Stimulated activated CD4-positive, alpha-beta T cell treated with anti-CD3 and anti-CD28 coated beads, Interleukin-12 subunit alpha, Interleukin-12 subunit beta, amount 100 ng/mL, for 4 hours (primary cell): ENCODE data around the gene CDH12.
"Not testable (repeated sequence)": the region's sequence is repeated elsewhere in the genome, so short reads cannot be mapped to it uniquely, and the experiment has no call there.

Experiments
- DNase-seq: peaks from one replicate; pipeline ENCODE4 v3.0.0-alpha.2; 2020

Gene CDH12

DNA sequence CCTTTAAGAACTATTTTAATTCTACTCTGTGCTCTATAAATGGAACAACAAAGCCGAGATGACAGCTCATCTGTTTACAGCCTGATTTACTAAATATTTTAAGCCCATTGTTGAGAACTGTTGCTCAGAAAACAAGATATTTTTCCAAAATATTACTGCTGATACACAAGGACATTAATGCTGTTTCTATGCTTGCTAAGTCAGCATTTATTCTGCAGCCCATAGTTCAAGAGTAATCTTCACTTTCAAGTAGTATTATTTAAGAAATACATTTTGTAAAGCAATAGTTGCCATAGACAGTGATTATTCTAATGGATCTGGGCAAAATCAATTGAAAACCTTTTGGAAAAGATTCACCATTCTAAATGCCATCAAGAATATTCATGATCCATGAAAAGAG is 208.3 kb downstream of the CDH12 start:
- no peak for DNase-seq

DNA sequence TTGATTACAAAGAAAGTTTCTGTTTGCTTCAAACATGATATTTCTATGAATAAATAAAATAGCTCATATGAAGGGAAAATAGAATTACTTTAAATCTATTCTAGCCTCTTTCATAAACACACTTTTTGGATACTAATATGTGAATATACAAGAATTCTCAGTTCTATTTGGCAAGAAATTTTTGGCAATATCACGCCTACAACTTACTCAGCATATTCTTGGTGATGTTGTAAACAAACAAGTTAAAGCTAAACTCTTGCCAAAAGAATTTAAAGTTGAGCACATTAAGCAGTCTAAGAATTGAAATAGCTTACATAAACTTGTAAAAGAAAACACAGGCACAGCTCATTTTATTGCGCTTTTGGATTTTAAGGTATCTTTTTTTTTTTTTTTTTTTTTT is 209.8 kb downstream of the CDH12 start:
- no peak for DNase-seq

DNA sequence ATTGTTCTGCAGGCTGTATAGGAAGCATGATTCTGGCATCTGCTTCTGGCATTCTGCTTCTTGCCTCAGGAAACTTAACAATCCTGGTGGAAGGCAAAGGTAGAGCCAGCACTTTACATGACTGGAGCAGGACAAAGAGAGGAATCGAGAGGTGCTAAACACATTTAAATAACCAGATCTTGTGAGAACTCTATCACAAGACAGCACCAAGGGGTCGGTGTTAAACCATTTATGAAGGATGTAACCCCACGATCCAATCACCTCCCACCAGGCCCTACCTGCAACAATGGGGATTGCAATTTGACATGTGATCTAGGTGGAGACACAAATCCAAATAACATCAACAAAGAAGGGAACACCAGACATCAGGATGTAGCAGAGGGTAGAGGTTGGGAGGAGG is 221.5 kb downstream of the CDH12 start:
- no peak for DNase-seq

DNA sequence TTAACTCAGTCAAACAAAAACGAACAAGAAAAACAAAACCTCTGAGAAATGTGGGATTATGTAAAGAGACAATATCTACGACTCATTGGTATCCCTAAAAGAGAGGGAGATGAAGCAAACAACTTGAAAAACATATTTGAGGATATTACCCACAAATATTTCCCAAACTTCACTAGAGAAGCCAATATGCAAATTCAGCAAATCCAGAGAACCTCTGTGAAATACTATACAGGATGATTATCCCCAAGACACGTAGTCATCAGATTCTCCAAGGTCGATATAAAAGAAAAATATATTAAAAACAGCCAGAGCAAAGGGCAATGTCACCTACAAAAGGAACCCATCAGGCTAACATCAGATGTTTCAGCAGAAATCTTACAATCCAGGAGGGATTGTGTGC is 226.1 kb downstream of the CDH12 start:
- DNase-seq: no peak

DNA sequence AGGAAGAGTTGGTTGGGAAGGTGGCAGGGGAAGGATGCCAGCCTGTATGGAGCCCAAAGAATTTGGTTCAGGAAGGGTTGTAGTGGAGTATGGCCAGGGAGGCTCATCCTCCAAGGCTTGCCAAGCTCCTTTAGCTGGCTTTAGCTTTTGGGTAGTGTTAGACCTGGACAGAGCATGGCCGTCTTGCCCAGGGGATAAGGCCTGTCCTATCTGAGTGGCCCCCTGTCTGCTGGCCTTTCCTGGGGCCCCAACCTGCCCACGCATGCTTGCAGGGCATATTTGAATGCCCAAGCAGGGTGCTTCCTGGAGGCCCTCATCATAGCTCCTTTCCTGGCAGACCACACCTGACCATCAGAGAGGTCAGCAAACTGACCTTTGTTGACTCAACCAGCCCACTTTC is 227.7 kb downstream of the CDH12 start:
- no peak for DNase-seq

DNA sequence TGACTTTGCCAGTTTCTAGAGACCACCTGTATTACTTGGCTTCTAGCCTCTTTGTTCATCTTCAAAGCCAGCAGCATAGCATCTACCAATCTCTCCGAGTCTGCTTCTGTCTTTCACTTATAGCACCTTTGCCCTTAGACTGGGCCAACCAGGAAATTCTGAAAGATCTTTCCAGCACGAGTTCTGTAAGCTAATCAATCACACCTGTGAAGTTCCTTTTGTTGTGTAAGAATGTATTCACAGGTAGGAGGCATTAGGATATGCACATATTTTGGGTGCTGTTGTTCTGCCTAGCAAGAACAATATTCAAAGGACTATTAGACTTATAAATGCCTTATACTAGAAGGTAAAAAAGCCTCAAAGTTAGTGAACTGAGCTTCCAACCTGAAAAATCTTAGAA is 232.1 kb downstream of the CDH12 start:
- DNase-seq: no peak

DNA sequence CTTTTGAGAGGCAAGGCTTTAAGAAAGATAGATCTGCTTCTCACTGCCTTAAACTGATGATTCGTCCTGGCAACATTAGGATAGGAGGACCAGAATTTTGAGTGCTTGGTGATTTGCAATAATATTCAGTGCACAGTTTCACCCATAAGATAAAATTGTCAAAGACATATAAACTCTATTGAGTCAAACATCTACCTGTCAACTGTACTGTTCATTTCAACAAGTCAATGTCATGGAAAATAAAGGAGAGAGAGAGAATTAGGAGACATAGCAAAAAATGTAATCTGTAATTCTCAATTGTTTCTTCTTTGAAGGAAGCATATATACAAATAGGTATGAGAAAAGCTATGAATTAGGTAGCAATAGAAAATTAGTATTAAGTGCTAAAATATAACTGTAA is 237.2 kb downstream of the CDH12 start:
- DNase-seq: no peak

DNA sequence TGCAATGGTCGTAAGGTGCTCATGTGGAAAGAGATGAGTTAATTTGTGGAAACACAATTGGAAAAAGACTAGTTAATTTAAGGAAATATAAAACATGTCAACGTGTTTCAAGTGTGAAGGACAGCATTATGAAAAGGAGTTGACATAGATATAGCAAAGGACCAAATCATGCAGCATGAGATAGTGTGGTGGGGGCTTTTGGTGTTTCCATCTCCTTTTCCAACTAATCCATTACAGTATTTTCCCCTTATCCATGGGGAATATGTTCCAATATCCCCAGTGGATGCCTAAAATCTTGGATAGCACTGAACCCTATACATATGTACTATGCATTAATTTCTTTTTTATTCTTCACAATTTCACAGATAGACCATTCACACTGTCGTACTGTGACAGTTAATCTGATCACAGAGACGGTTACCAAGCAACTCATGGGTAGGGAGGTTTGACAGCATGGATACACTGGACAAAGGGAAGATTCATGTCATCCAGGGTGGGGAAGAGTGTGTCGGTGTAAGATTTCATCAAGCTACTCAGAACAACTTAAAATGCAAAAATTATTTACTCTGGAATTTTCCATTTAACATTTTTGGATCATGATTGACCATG is 238.6 kb downstream of the CDH12 start:
- no peak for DNase-seq

DNA sequence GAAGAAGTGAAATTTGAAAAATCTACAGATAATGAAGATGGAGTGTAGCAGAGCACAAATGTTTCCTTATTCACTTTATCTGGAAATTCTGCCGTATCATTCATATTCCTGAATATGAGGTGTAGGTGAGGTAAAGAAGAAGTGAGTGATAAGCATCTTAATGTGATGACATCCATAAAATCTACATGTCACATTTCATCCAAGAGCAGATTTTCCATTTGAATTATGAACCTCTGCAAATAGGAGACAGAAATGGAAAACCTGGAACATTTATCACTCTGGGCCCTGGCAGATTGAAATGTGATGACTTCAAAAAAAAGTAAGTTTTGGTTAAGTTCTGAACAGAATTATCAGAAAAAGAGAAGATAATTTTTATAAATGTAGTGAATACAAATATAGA is 240.2 kb downstream of the CDH12 start:
- DNase-seq: no peak

DNA sequence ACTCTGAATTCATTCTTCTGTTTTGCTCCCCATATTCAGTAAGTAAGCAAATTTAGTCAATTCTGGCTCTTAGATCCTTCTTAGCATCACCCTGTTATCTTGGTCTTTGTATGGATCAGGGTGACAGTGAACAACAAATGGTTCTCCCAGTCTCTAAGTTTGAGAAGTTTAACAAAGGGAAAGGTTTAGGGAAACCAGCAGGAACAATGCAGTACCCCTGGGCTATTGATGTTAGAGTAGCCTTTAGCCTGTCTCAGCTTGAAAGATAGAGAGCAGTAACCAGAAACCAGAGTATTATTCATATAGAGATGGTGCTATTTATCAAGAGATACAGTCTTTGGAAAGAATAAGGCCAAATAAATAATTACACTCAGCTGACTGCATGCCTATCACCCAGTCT is 241.8 kb downstream of the CDH12 start:
- no peak for DNase-seq

DNA sequence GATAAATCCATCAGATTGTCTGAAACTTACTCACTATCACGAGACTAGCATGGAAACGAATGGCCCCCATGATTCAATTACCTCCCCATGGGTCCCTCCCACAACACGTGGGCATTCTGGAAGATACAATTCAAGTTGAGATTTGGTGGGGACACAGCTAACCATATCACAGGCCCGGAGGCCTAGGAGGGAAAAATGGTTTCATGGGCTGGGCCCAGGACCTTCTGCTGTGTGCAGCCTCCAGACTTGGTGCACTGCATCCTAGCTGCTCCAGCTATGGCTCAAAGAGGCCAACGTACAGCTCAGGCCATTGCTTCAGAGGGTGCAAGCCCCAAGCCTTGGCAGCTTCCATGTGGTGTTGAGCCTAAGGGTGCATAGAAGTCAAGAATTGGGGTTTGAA is 245.6 kb downstream of the CDH12 start:
- not testable (repeated sequence) for DNase-seq

DNA sequence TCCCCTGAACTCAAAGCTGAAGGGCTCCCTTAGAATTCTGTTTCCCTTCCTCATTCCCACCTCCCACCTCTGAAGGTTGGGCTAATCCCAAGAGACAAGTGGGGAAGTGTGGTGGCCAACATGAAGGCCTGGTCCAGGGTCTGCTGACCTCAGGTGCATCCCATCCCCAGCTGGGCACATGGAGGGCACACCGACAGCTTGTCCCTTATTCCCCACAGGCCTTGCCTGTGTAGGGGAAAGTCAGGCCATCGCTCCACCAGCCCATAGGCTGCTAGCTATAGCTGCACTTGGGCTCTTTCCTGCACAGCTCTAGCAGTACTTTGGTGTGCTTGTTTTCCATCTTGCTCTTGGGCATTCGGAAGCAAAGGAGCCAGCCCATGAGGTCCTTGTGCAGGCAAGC is 247.7 kb downstream of the CDH12 start:
- no peak for DNase-seq

DNA sequence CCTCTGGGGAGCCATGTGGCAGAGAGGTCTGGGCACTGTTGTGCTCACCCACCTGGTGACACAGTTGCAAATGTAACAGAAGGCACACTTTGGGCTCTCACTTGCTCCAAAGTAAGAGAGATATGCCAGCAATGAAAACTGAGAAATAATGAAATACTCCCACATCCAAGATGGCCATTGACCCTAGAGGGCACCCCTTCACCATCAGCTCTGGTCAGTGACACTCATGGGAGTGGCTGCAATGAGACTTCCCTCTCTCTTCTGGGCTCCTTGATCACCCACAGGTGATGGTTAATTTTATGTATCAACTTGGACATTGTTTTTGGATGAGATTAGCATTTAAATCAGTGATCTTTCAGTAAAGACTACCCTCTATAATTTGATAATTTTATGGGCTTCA is 248.4 kb downstream of the CDH12 start:
- DNase-seq: no peak

DNA sequence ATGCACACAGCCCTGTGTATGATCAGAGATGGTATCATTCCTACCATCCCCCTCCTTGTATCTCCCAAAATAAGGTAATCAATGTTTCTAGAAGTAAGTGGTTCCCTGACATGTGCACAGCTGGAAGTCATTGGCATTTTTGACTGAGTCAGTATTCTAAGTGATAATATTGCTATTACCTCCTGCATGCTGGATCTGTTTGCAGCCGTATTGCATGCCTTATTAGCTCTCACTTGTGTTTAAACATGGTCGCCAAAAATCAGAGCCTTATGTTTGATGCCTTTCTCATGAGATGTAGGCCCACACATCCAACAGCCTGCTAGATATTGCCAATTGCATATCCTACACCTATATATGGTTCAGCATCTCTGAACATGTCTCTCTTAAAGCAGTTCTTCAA is 254.3 kb downstream of the CDH12 start:
- DNase-seq: no peak

DNA sequence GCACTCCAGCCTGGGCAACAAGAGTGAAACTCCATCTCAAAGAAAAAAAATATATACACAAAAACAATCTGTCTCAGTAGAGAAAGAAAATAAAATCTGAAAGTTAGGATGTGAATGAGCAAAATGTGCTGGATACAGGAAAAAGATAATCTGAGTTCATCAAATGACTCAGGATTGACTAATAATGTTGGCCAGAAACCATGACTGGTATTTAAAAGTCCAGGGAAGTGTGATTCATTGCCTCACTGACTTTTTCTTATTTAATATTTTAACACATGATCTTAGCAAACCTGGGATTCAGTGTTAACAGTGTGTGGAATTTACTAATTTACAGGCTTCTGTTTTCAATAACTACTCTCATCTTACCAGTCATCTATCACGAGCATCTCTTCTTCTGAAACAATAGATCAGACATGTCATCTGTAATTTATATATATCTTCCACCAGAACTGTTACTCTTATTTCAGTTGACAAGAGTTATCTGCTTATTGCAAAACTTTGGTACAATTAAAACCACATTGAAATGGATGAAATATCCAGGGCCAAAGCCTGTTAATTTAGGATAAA is 256.7 kb downstream of the CDH12 start:
- no peak for DNase-seq

DNA sequence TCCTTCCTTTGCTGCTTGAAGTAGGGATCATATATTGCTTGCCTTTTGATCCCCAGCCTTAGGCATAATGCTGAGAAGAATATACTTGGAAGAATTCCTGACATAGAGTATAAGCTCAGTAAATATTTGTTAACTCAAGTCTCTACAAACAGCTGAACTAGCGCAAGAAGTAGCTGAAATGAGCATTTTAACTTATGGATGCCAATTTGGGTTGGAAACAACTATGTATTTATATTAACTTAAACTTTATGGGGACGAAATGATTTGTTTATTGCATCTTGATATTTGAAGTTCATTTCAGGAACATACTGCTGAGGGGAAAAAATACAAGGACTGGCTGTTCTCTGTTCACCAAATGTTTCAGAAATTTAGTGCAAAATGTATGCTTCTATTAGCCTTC is 258.7 kb downstream of the CDH12 start:
- DNase-seq: no peak

DNA sequence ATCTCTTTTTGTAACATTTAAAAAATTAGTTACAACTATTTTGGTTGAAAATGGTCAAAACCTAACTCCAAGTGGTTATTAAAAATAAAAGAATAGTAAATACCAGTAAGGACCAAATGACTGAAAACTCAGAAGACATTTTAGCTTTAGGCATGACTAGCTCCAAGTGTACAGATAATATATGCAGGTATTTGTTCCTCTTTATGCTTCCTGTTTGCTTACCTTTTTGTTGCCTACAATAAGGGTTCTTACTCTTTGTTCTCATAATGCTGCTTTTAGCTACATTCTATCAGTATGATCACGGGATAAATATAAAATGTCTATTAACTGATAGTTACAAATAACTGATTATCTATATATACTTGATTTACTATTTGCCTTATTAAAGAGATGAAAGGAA is 259.6 kb downstream of the CDH12 start:
- DNase-seq: no peak

DNA sequence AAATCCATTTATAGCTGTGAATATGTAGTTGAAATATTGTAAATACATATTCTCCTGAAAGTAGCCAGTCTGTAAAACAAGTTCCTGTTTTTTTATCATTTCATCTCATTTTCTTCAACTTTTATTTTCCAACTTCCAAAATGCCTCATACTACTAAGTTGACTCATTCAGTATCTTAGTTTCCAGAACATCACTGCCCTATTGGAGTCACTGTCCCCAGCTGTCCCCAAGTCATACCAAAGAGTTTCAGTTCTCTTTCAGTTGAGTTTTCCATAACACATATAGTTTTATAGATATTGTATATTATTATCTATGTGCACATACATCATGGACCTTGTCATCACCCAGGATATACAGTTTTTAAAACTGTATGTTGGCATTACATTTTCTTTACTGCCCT is 261.7 kb downstream of the CDH12 start:
- DNase-seq: no peak

DNA sequence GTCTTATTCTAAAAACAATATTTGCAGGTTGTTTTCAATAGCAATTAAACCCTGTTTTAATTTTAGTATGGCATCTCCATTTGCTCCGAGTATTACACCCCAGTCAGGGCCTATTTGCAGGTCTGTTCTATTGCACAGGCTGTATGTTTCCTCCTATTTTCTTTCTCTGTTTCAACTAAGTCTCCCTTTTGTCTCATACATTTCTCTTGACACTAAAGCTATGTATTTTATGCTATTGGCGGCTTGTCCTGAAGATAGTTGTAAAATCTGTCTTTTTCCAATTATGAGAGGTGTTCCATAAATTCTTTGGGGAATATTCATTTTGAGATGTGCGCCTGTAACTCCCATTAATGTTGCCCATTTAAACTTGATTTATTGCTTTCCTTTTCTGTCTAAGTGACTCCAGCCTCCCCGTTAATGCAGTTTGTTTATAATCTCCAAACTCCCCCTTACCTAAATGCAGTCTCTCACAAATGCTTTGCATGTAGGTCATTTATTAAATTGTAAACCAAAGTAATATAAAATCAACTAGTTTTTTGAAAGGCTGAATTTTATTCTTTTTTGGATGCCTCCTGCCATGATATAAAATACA is 262.4 kb downstream of the CDH12 start:
- DNase-seq: no peak

DNA sequence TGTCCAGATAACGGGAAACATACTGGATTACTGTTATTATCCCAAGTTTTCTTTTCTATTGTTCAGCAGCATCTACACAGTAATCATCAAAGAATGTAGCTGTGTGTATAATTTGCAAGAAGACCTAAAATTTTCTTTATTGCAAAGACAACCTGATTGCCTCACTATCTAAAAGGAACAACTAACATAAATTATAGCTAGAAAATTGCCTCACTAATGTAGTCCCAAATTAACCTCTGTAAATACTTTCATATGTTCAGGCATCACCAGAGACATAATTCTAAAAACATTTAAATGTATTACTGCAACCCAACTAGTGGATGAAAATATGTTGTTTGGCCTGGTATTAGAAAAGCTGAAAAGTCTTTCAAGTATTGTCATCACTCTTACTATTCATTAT is 275.4 kb downstream of the CDH12 start:
- no peak for DNase-seq

DNA sequence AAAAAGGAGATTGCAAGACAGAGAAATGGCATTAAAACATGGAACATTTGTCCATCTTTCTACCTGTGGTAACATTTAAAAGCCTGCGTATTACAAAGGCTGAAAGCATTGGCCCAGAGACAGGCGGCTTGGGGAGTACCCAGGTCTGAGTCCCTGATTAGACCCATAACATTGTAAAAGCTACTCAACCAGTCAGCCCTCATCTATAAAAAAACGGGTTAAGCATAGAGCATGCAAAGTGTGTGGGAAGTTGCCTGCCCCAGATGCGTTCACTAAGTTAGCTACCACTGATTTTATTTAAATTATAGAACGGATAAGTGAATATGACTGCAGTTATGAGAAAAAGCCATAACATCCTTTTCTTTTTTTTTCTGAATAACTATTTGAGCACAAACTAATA is 276.1 kb downstream of the CDH12 start:
- DNase-seq: no peak

DNA sequence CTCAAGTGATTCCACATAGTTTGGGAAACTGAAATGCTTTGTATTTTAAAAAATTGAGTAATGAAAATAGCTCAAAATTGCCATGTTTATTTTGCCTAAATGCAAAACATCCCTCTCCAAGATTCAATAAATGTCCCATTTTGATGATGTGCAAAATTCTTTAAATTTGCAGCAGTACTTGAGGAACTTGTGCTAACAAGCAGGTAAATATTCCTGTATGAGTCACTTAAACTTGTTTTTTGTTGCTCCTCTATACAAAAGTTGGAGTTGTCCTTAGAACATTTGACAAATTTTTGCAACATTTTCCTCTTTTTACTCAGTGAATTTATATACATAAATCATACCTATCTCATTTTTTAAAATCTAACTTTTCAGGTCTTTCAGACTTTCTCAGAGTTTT is 280.2 kb downstream of the CDH12 start:
- no peak for DNase-seq

DNA sequence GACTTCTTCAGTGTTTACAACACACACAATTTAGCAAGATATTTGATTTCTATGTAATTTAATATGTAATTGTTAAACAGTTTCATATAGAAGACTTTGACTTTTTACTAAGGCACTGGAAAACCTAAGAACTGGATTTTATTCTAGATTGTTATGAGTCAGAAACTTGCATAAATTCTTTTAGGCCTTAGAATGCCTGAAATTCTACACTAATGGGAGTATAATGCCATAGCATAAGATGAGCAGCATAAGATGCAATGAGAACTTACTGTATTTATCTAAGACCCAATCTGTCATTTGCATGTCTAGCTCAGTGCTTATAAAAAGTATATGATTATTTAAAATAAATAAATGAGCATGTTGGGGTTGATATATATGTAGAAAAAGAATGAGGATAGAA is 285.2 kb downstream of the CDH12 start:
- no peak for DNase-seq

DNA sequence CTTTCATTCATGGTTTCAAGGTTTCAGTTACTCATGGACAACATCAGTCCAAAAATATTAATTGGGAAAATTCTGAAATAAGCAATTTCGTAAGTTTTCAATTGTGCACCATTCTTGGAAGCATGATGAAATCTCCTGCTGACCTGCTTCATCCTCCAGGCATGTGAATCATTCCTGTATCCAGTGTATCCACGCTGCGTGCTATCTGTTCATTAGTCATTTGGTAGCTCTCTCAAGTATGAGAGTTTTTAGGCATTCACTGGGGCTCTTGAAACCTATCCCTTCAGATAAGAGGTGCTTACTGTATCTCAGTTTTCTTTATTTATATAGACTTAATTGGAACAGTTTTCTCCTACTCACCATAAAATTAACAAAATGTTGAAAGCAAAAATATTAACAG is 293.0 kb downstream of the CDH12 start:
- DNase-seq: no peak

DNA sequence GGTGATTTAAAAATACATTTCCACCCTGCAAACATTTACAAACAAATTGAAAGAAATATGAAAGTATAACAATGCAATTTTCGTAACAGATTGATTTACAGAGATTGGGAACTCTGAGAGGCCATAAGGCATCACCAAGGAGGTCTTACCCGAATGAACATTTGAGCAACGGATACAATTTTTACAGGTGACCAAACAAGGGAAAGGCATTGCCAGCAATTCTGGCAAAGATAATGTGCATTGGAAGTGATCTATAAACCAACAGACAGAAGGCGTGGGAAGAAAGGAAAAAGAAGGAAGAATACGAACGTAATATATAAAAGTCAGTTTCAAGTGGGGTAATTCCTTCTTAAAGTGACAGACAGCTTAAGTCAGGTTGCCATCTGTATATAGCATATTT is 295.9 kb downstream of the CDH12 start:
- no peak for DNase-seq
